GM12878 (cell line): ENCODE measurements around the gene DCAF11. TPM values are rescaled to one million over a fixed set of nuclear protein-coding genes. Genes with fewer than 3 reads are reported as not detected.

ENCODE experiments used
- BRCA1 ChIP-seq: IDR thresholded peaks from 2 replicates; pipeline ENCODE4 v1.6.1; 2011; ENCODE audit warnings: low read depth, low read length, improper control_type of control experiment
- CBX3 ChIP-seq: fragments of 200-600 bp; sonication (generic); IDR thresholded peaks from 2 replicates; pipeline ENCODE4 v1.6.1; 2016; ENCODE audit warnings: low read depth, borderline replicate concordance
- CEBPB ChIP-seq, 2 experiments: fragments of 150-350 bp in 1 of 2; IDR thresholded peaks; 2 replicates each; pipeline ENCODE4 v1.6.1; 2012 to 2014; ENCODE audit warnings: low read depth in 2 of 2, low read length in 2 of 2, borderline replicate concordance in 1 of 2, inconsistent platforms in 1 of 2
- CEBPZ ChIP-seq: fragments of 150-350 bp; IDR thresholded peaks from 2 replicates; pipeline ENCODE4 v1.6.1; 2016; ENCODE audit warnings: low read depth, low read length
- DPF2 ChIP-seq: fragments of 450-650 bp; IDR thresholded peaks from 2 replicates; pipeline ENCODE4 v1.6.1; 2017; ENCODE audit warnings: mild to moderate bottlenecking
- E4F1 ChIP-seq: fragments of 450-650 bp; IDR thresholded peaks from 2 replicates; pipeline ENCODE4 v1.6.1; 2018; ENCODE audit warnings: borderline replicate concordance, mild to moderate bottlenecking; ENCODE audit not compliant: partially characterized antibody
- FOXM1 ChIP-seq: IDR thresholded peaks from 2 replicates; pipeline ENCODE4 v1.6.1; 2012; ENCODE audit warnings: low read depth, mild to moderate bottlenecking, inconsistent platforms, low read length, moderate library complexity
- IRF3 ChIP-seq: fragments of 450-650 bp; IDR thresholded peaks from 2 replicates; pipeline ENCODE4 v1.6.1; 2014; ENCODE audit warnings: mild to moderate bottlenecking
- LARP7 ChIP-seq: fragments of 450-650 bp; IDR thresholded peaks from 2 replicates; pipeline ENCODE4 v1.6.1; 2017; ENCODE audit warnings: mild to moderate bottlenecking
- MTA2 ChIP-seq: fragments of 450-650 bp; IDR thresholded peaks from 2 replicates; pipeline ENCODE4 v1.6.1; 2016; ENCODE audit warnings: low read depth, mild to moderate bottlenecking, moderate library complexity
- NFYA ChIP-seq: IDR thresholded peaks from 2 replicates; pipeline ENCODE4 v1.6.1; 2011; ENCODE audit warnings: low read depth, mild to moderate bottlenecking, low read length, improper control_type of control experiment, borderline replicate concordance
- NRF1 ChIP-seq: conservative IDR thresholded peaks from 2 replicates; pipeline ENCODE4 v1.6.1; 2011; ENCODE audit warnings: mild to moderate bottlenecking, low read depth, low read length, improper control_type of control experiment
- SIN3A ChIP-seq: IDR thresholded peaks from 2 replicates; pipeline ENCODE4 v1.6.1; 2012; ENCODE audit warnings: low read depth, low read length, improper control_type of control experiment
- SKIL ChIP-seq: fragments of 450-650 bp; IDR thresholded peaks from 2 replicates; pipeline ENCODE4 v1.6.1; 2017; ENCODE audit warnings: mild to moderate bottlenecking, low read depth, inconsistent platforms; ENCODE audit not compliant: poor library complexity, severe bottlenecking
- SMAD1 ChIP-seq: fragments of 450-650 bp; IDR thresholded peaks from 2 replicates; pipeline ENCODE4 v1.6.1; 2018; ENCODE audit warnings: mild to moderate bottlenecking, low read depth; ENCODE audit not compliant: partially characterized antibody
- ZBED1 ChIP-seq: IDR thresholded peaks from 2 replicates; pipeline ENCODE4 v1.6.1; 2016; ENCODE audit warnings: borderline replicate concordance
- ZNF384 ChIP-seq: IDR thresholded peaks from 2 replicates; pipeline ENCODE4 v1.6.1; 2012; ENCODE audit warnings: low read depth, mild to moderate bottlenecking, low read length, improper control_type of control experiment, borderline replicate concordance
- ZNF622 ChIP-seq: fragments of 450-650 bp; IDR thresholded peaks from 2 replicates; pipeline ENCODE4 v1.6.1; 2017; ENCODE audit warnings: mild to moderate bottlenecking, inconsistent platforms
- polyA plus RNA-seq, 11 experiments: library from polyadenylated mRNA; depleted of rRNA in 4 of 11; unstranded in 6 of 11; stranded (reverse) in 5 of 11; fragments of >200 nt; fragmentation: Nextera tagmentation in 4 of 11; fragmentation: Illumina TruSeq in 1 of 11; extraction: Ambion mirVana in 4 of 11; extraction: Trizol in 1 of 11; gene quantifications; 1 replicate in 1 of 11; 2 replicates in 10 of 11; pipeline versions ENCODE4 v1.2.1 to v1.2.3, GENCODE V29; 2011 to 2016; ENCODE audit warnings: inconsistent platforms in 2 of 11, missing spikeins in 2 of 11, low read depth in 1 of 11
- total RNA-seq, 4 experiments: library from RNA; depleted of rRNA in 3 of 4; stranded (reverse); fragments of >200 nt in 3 of 4; fragmentation: Illumina TruSeq in 1 of 4; extraction: Trizol in 1 of 4; gene quantifications; 2 replicates each; pipeline versions ENCODE4 v1.2.1 to v1.2.3, GENCODE V29; 2013 to 2021

DCAF11 gene
- total and polyA plus RNA-seq, 10 of the 15 experiments (the other 5 are each of a cell fraction or from before 2014, with no cell fraction given): 13.4 to 91.2 (median 68.7) TPM

- no peak for TF ChIP-seq SMAD1
- TF ChIP-seq ZNF384: no peak
- TF ChIP-seq NRF1: no peak
- peak; percentile 94 for TF ChIP-seq LARP7
- no peak for TF ChIP-seq CEBPB (IDR thresholded peaks at IDR 0.05; ENCODE audit: borderline replicate concordance in 1 of 2, low read depth in 2 of 2, low read length in 2 of 2)
- TF ChIP-seq IRF3: no peak
- no peak for TF ChIP-seq NFYA
- TF ChIP-seq ZNF622: no peak
- TF ChIP-seq FOXM1: no peak
- no peak for TF ChIP-seq MTA2
- no peak for TF ChIP-seq E4F1
- TF ChIP-seq CEBPZ: no peak
- TF ChIP-seq DPF2: peak; percentile 90
- no peak for TF ChIP-seq ZBED1
- TF ChIP-seq SKIL: no peak
- no peak for TF ChIP-seq SIN3A
- no peak for TF ChIP-seq CBX3
- TF ChIP-seq BRCA1: no peak
Measured at GRCh38 chr14:24080888-24081738, 33.5 kb upstream of the DCAF11 start (continued).
